ENCODE results near the gene TSC22D1.

GRCh38 chr13:44439452-44440024 lies 136.6 kb downstream of the TSC22D1 start:
- no peak for TF ChIP-seq HDGF (IDR thresholded peaks at IDR 0.05; ENCODE audit: borderline replicate concordance)
- TF ChIP-seq FOXA1 (IDR thresholded peaks at IDR 0.05): no peak
- no peak for TF ChIP-seq ZNF384 (IDR thresholded peaks at IDR 0.05)
- TF ChIP-seq, protein P1, sequence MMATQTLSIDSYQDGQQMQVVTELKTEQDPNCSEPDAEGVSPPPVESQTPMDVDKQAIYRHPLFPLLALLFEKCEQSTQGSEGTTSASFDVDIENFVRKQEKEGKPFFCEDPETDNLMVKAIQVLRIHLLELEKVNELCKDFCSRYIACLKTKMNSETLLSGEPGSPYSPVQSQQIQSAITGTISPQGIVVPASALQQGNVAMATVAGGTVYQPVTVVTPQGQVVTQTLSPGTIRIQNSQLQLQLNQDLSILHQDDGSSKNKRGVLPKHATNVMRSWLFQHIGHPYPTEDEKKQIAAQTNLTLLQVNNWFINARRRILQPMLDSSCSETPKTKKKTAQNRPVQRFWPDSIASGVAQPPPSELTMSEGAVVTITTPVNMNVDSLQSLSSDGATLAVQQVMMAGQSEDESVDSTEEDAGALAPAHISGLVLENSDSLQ (IDR thresholded peaks at IDR 0.05): no peak
- TF ChIP-seq ELF4 (IDR thresholded peaks at IDR 0.05): no peak
- no peak for TF ChIP-seq FOXM1 (IDR thresholded peaks at IDR 0.05; ENCODE audit: borderline replicate concordance)
- no peak for TF ChIP-seq TARDBP (IDR thresholded peaks at IDR 0.05)
- no peak for TF ChIP-seq SP1 (IDR thresholded peaks at IDR 0.05)
- no peak for TF ChIP-seq BHLHE40 (IDR thresholded peaks at IDR 0.05; ENCODE audit: borderline replicate concordance)
- TF ChIP-seq FOXK2 (IDR thresholded peaks at IDR 0.05): no peak
- TF ChIP-seq NFRKB (IDR thresholded peaks at IDR 0.05): no peak
- TF ChIP-seq CTBP1 (IDR thresholded peaks at IDR 0.05; ENCODE audit: borderline replicate concordance): no peak

All from HEK293T (cell line).